GM12875 (cell line): ENCODE results near the gene TTC38.

Experiments used
- H3K4me3 ChIP-seq: one replicate; pipeline ENCODE4 v1.5.1; 2011; ENCODE audit warnings: low read depth, low read length, control low read depth
- TF ChIP-seq, protein P1 (sequence below): IDR thresholded peaks from 2 replicates; pipeline ENCODE4 v1.5.1; 2011; ENCODE audit warnings: low read depth, mild to moderate bottlenecking, control low read depth, inconsistent platforms, low read length, moderate library complexity, borderline replicate concordance; ENCODE audit not compliant: insufficient read depth

The TTC38 gene

DNA sequence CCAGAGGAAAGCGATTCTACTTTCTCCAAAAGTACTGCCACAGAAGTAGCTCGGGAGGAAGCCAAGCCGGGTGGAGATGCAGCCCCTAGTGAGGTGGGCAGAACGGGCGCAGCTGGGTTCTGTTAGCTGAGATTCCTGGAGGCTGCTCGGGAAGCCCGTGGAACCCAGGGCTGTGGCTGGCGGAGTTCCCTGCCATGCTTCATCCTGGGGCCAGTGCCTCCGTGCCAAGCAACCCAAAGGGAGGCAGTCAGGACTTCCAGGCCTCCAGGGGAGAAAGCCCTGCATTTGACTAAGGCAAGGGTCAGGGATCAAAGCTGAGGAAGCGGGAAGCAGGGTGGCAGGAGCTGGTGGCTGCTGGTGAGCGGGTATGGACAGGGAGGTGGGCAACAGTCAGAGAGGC is 61.0 kb downstream of the TTC38 start:
- TF ChIP-seq, protein P1, sequence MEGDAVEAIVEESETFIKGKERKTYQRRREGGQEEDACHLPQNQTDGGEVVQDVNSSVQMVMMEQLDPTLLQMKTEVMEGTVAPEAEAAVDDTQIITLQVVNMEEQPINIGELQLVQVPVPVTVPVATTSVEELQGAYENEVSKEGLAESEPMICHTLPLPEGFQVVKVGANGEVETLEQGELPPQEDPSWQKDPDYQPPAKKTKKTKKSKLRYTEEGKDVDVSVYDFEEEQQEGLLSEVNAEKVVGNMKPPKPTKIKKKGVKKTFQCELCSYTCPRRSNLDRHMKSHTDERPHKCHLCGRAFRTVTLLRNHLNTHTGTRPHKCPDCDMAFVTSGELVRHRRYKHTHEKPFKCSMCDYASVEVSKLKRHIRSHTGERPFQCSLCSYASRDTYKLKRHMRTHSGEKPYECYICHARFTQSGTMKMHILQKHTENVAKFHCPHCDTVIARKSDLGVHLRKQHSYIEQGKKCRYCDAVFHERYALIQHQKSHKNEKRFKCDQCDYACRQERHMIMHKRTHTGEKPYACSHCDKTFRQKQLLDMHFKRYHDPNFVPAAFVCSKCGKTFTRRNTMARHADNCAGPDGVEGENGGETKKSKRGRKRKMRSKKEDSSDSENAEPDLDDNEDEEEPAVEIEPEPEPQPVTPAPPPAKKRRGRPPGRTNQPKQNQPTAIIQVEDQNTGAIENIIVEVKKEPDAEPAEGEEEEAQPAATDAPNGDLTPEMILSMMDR: no peak
- no peak overlapping the region for H3K4me3 ChIP-seq

DNA sequence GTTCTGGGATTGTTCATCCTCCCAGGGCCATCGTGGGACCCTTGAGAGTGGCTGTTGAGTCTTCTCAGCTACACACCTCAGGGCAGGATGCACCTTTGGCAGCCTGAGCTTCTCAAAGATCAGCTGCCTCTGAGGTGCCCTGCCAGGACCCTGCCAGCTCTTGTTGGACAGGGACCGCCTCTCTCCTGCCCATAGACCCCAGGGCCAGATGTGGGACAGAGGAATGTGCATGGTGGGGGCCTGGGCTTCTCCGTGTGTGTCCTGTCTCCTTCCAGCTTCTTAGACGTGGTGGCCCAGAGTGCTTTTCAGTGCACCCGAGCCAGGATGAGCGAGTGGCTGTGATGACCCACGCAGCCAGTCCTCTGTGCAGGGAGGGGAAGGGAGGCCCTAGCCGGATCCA is 61.8 kb downstream of the TTC38 start:
- TF ChIP-seq, protein P1: no peak
- H3K4me3 ChIP-seq: no peak overlapping the region

DNA sequence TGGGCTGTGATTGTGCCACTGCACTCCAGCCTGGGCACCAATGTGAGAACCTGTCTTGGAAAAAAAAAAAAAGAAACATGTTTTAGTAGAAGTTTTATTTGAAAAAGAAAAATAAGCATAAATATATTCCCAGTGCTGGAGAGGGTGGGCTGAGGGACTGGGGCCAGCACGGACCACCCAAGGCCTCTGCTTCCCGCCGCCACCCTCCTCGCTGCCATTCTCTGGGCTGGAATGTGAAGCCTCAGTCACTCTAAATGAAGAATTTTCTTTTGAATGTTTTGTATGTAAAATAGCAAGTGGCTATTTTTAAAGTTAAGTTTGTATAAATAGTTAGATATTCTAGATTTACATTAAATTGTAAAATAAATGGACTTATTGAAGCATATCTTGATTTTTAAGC is 62.6 kb downstream of the TTC38 start:
- TF ChIP-seq, protein P1: no peak
- no peak overlapping the region for H3K4me3 ChIP-seq

DNA sequence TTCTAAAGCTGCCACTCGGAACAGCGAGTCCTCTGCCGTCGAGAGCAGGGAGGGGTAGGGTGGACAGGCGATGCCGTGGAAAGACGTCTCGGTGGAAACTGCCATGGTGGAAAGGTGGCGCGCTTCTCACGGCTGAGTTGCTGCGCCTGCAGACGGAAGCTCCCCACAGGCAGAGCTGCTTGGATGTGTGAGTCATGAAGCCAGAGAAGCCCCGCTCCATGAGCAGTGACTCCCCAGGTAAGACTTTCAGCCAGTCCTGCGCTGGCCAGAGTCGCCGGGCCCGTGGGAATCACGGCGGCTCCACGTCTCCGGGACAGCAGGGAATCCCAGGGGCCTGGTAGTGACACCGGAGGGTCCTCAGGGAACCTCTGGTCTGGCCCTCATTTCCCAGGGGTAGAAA is 63.7 kb downstream of the TTC38 start:
- TF ChIP-seq, protein P1: no peak
- no peak overlapping the region for H3K4me3 ChIP-seq

DNA sequence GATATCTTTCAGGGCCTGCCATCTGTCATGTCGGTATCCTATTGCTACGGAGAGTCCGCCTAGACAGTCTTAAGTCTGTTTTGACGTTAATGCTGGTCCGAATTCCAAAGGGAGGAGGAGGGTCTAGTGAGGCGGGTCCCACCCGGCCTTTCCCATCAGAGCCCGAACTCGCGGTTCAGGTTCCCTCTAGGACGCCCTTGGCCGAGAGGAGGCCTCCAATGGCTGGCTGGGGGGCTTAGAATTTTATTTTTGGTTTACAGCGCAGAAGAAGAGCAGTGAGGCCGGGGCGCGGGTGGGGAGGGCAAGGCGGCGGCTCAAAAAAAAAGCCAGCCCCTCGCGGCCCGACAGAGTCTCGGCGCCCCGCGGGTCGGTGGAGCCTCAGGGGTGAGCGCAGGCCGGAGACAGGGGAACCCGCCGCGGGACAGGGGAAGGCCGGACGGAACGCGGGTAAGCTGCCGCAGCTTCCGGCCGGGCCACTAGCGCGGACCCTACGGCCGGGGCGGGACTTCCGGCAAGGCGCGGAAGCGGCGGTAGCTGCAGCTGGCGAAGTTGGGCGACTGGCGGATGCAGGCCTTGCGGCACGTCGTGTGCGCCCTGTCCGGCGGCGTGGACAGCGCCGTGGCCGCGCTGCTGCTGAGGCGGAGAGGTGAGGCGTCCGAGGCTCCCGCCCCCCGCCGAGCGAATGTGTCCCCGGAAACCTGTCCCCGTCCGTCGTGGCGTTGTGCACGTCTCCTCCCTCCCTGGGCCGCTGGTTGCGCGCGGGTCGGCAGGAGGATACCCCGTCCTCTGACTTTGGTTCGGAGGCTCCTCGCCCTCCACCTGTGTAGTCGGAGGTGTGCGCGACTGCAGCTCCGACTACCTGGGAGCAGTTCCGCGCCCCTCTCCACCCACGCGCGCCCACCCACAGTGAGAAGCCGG is 67.7 kb downstream of the TTC38 start, which contains the start of gene TRMU:
TRMU (plus strand) TSS at position 514 of the 918 bp plus-strand sequence; CDS start at position 565, 51 bp downstream.
- H3K4me3 ChIP-seq: peak within 1 kb of the TSS; percentile 95
- TF ChIP-seq, protein P1: no peak

DNA sequence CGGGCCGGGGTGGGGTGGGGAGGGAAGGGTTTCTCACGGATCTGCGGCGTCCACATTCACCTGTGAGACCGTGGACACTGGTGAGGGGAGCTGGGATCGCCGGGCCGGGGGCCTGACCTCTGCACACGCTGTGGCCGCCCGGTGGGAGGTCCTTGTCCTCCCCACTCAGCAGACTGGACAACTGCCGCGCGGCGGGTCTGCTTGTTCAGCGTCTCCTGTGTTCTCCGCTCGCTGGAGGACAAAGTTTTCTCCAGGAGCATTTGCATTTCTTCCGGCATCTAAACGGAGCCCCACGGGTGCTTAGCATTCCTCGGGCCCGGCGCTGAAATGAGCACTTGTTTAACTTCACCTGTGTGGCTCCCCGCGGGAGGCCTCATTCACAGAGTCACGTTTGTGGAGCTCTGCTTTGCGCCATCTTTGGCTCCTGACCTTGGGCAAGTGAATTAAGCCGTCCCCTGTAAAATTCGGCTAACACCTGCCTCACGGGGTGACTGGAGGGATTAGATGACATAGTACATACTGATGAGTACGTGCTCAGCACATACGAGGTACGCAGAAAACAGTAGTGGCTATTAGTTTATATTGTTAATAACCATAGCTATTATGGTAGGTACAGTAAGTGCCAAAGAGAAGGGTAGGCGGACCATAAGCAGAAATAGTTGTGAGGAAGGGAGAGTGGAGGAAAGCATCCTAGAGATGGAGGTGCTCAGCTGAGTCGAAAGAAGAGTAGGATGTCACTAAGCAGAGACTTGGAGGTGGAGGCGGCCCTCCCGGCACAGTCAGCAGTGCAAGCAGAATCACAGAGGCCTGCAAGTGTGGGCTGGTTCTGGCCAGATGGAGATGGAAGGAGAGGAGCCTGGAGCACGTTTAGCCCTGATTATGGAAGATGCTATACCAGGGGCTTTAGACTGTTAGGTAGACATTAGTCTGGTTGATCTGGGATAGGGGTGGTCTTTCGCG is 68.6 kb downstream of the TTC38 start:
- TF ChIP-seq, protein P1: no peak
- peak overlapping the region; percentile 95 for H3K4me3 ChIP-seq
